Panc1 (cell line): ENCODE measurements around the gene SPECC1L. TPM values are rescaled to one million over a fixed set of nuclear protein-coding genes. Genes with fewer than 3 reads are reported as not detected.
"Not testable (repeated sequence)": the region's sequence is repeated elsewhere in the genome, so short reads cannot be mapped to it uniquely, and the experiment has no call there.

Experiments used
- ATAC-seq: fragments of 200-7000 bp; cut with Tn5 transposase; 2 replicates; pipeline ENCODE4 v1.9.1; 2020; ENCODE audit warnings: mild to moderate bottlenecking, moderate library complexity
- BruUV-seq: library from RNA; stranded (reverse); fragments of 400-500 nt; replicated peaks from 2 replicates; lab custom pipeline; 2021; lab: Mats Ljungman, UMichigan
- CTCF ChIA-PET: fragments of 300-600 bp; sonication (Branson Sonifier 250); formaldehyde crosslinking; loops from one replicate; lab custom pipeline; 2022; ENCODE audit warnings: antibody characterized with exemption; lab: Charles Lee
- POLR2A ChIA-PET: fragments of 300-600 bp; sonication (Branson Sonifier 250); formaldehyde crosslinking; loops from one replicate; lab custom pipeline; 2022; ENCODE audit warnings: antibody characterized with exemption; lab: Charles Lee
- DNase-seq: peaks from one replicate; pipeline ENCODE4 v3.0.0-alpha.2; 2010; ENCODE audit warnings: low read depth, low spot score
- H3K27ac ChIP-seq: 2 replicates; pipeline ENCODE4 v1.5.1; 2011; ENCODE audit warnings: mild to moderate bottlenecking, low read length, inconsistent platforms
- H3K27me3 ChIP-seq: fragments of 200-500 bp; sonication (Bioruptor generic); 2 replicates; pipeline ENCODE4 v1.6.0; 2014; ENCODE audit warnings: low read length, inconsistent platforms; ENCODE audit not compliant: control insufficient read depth, insufficient read depth
- H3K36me3 ChIP-seq: fragments of 200-500 bp; sonication (Bioruptor generic); 2 replicates; pipeline ENCODE4 v1.5.1; 2014; ENCODE audit warnings: inconsistent platforms, mild to moderate bottlenecking, low read length, moderate library complexity; ENCODE audit not compliant: control insufficient read depth, insufficient read depth
- H3K4me1 ChIP-seq: 2 replicates; pipeline ENCODE4 v1.5.1; 2011; ENCODE audit warnings: inconsistent platforms, mild to moderate bottlenecking, low read length, moderate library complexity; ENCODE audit not compliant: control insufficient read depth, insufficient read depth
- H3K4me3 ChIP-seq, 2 experiments: 2 replicates each; pipeline ENCODE4 v1.5.1; 2011 to 2012; ENCODE audit warnings: low read depth in 2 of 2, low read length in 2 of 2, mild to moderate bottlenecking in 2 of 2, inconsistent platforms in 1 of 2, moderate library complexity in 1 of 2
- H3K9me3 ChIP-seq: fragments of 200-500 bp; sonication (Bioruptor generic); 2 replicates; pipeline ENCODE4 v1.5.1; 2014; ENCODE audit warnings: low read depth, mild to moderate bottlenecking, inconsistent platforms, low read length, moderate library complexity; ENCODE audit not compliant: control insufficient read depth, insufficient read depth
- POLR2AphosphoS5 ChIP-seq: IDR thresholded peaks from 2 replicates; pipeline ENCODE4 v1.6.1; 2012; ENCODE audit warnings: mild to moderate bottlenecking, low read depth, low read length, moderate library complexity
- REST ChIP-seq, 2 experiments: IDR thresholded peaks; 2 replicates each; pipeline ENCODE4 v1.6.1; 2011 to 2012; ENCODE audit warnings: low read depth in 2 of 2, control low read depth in 1 of 2, low read length in 1 of 2, mild to moderate bottlenecking in 1 of 2, moderate library complexity in 1 of 2; ENCODE audit not compliant: insufficient read depth in 1 of 2
- SIN3A ChIP-seq: IDR thresholded peaks from 2 replicates; pipeline ENCODE4 v1.6.1; 2012; ENCODE audit warnings: low read depth, mild to moderate bottlenecking, low read length, moderate library complexity, borderline replicate concordance; ENCODE audit not compliant: insufficient read depth
- TCF7L2 ChIP-seq: IDR thresholded peaks from 2 replicates; pipeline ENCODE4 v1.6.1; 2011; ENCODE audit warnings: mild to moderate bottlenecking, low read depth, low read length, inconsistent platforms
- in situ Hi-C: cut with HindIII; loops from 2 replicates; pipeline ENCODE4 v1.10.0; 2016; ENCODE audit warnings: low sequenced_read_pairs, low pct_unique_long_range_greater_than_20kb
- intact Hi-C: fragments of 100-400 bp; cut with micrococcal nuclease; formaldehyde crosslinking; loops from one replicate; pipeline ENCODE4 v1.10.0; 2022; ENCODE audit not compliant: unreplicated experiment
- total RNA-seq: library from RNA; stranded (reverse); gene quantifications from one replicate; pipeline ENCODE4 v1.2.1, GENCODE V29; 2021; ENCODE audit not compliant: unreplicated experiment
- TF ChIP-seq, protein P1 (sequence below): fragments of 450-650 bp; IDR thresholded peaks from 2 replicates; pipeline ENCODE4 v1.5.1; 2017; ENCODE audit warnings: mild to moderate bottlenecking

SPECC1L gene
- total RNA-seq, 1 experiment from 2014 or later, result 43.3 TPM

DNA sequence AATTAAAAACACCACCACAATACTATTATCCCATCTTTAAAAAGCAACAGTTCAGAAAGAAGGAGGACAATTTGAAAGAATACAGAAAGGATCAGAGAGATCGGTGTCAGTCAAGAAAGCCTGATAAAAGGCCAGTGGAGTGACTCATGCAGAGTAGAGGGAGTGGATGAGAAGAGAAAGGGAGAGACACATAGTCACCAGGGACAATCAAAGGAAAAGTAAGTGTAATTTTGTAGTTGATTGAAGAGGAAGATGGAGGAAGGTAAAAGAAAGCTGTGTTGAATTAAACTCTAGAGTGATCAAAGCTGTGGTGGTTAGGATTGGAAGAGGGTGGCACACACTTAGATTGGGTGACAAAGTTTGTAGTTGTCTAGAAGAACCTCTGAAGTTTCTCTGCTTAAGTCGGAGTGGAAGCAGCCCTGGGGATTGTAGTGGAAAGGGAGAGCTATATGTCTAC, 14.1 kb downstream of the SPECC1L start:
- Histone ChIP-seq H3K4me1 (peaks cover 14% of the 10 kb centered on the region), H3K27me3 (no peaks in the 10 kb centered on the region), H3K36me3 (no peaks in the 10 kb centered on the region), H3K27ac (no peak overlapping the region), H3K9me3 (no peaks in the 10 kb centered on the region), H3K4me3 (no peak overlapping the region)
- DNase-seq (no peak), ATAC-seq (no peak)
- CTCF ChIA-PET, result no interaction called here
- POLR2A ChIA-PET, result no interaction called here
- no peak for TF ChIP-seq TCF7L2
- no peak for TF ChIP-seq REST (IDR thresholded peaks at IDR 0.05; ENCODE audit: insufficient read depth in 1 of 2, low read depth in 2 of 2, low read length in 1 of 2)
- no peak for TF ChIP-seq SIN3A
- TF ChIP-seq, protein P1, sequence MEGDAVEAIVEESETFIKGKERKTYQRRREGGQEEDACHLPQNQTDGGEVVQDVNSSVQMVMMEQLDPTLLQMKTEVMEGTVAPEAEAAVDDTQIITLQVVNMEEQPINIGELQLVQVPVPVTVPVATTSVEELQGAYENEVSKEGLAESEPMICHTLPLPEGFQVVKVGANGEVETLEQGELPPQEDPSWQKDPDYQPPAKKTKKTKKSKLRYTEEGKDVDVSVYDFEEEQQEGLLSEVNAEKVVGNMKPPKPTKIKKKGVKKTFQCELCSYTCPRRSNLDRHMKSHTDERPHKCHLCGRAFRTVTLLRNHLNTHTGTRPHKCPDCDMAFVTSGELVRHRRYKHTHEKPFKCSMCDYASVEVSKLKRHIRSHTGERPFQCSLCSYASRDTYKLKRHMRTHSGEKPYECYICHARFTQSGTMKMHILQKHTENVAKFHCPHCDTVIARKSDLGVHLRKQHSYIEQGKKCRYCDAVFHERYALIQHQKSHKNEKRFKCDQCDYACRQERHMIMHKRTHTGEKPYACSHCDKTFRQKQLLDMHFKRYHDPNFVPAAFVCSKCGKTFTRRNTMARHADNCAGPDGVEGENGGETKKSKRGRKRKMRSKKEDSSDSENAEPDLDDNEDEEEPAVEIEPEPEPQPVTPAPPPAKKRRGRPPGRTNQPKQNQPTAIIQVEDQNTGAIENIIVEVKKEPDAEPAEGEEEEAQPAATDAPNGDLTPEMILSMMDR, result no peak
- no peak for TF ChIP-seq POLR2AphosphoS5
- in situ Hi-C loops (no loop called here), intact Hi-C loops (no loop called here)
- BruUV-seq, result no TSS peak

DNA sequence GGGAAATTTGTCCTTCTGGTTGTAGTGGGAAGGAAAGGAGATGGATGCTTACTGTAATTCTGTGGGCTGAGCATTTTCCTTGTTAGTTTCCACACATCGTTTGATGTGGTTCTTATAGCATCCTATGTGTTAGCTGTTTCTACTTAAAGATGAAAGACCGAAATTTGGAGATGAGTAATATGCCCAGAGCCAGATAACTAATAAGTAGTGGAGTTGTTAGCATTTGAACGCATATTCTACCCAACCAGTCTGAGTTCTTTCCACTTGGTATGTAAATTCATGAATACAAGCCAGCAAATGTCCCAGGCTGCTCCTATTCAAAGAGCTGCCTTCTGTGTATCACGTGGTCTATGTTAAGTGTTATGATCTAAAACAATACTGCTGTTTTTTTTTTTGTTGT, 14.6 kb downstream of the SPECC1L start:
- H3K4me3 ChIP-seq, result no peak overlapping the region
- H3K4me1 ChIP-seq, result peaks cover 18% of the 10 kb centered on the region
- no TSS peak for BruUV-seq
- TF ChIP-seq POLR2AphosphoS5 (no peak), REST (IDR thresholded peaks at IDR 0.05; ENCODE audit: insufficient read depth in 1 of 2, low read depth in 2 of 2, low read length in 1 of 2) (no peak), SIN3A (no peak), TCF7L2 (no peak)
- TF ChIP-seq, protein P1, result no peak
- no peaks in the 10 kb centered on the region for H3K9me3 ChIP-seq
- DNase-seq (no peak), ATAC-seq (no peak)
- POLR2A ChIA-PET, result no interaction called here
- CTCF ChIA-PET, result no interaction called here
- H3K36me3 ChIP-seq, result no peaks in the 10 kb centered on the region
- in situ Hi-C loops (no loop called here), intact Hi-C loops (no loop called here)
- no peak overlapping the region for H3K27ac ChIP-seq
- H3K27me3 ChIP-seq, result no peaks in the 10 kb centered on the region

DNA sequence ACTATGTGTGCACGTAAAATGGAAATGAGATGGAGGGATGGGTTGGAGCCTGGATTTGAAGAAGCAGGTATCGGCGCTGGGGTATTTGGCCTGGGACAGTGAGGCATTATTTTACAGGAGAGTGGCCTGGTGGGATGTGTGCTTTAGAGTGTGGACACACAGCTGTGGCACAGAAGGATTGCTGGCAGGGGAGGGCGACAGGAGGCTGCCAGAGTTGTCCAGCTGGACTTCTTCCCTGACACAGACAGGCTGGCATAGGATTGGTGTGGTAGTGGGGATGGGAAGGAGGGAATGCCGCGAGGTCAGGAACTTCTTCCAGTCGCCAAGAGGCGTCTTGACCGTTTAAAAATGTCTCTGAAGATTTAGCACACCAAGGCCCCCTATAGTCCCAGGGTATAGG, 16.6 kb downstream of the SPECC1L start:
- DNase-seq, H3K9me3 ChIP-seq, in situ Hi-C loops, ATAC-seq, CTCF ChIA-PET, BruUV-seq, H3K4me3 ChIP-seq, H3K27ac ChIP-seq, H3K27me3 ChIP-seq, intact Hi-C loops, H3K36me3 ChIP-seq: not testable (repeated sequence)
- POLR2A ChIA-PET, result interaction anchor here (0.6 kb wide), 1 partner anchor 24 kb away, joined by 4 read pairs; no protein-coding TSS in a partner anchor
- H3K4me1 ChIP-seq, result peaks cover 23% of the 10 kb centered on the region
